Mucosa of descending colon (tissue), 3 donors: ENCODE results near the gene DDAH1. TPM values are rescaled to one million over a fixed set of nuclear protein-coding genes. Genes with fewer than 3 reads are reported as not detected.

ENCODE experiments used
- ATAC-seq: fragments of 200-7000 bp; cut with Tn5 transposase; one replicate; pipeline ENCODE4 v1.9.1; 2020; ENCODE audit warnings: mild to moderate bottlenecking, moderate library complexity
- DNase-seq, 3 donors: peaks; one replicate each; pipeline ENCODE4 v3.0.0-alpha.2; 2020
- H3K36me3 ChIP-seq: fragments of 200-600 bp; one replicate; pipeline ENCODE4 v1.8.0; 2021; ENCODE audit warnings: low read depth, mild to moderate bottlenecking
- H3K4me1 ChIP-seq: fragments of 200-600 bp; one replicate; pipeline ENCODE4 v1.8.0; 2021; ENCODE audit warnings: low read depth, mild to moderate bottlenecking
- H3K4me3 ChIP-seq: fragments of 200-600 bp; one replicate; pipeline ENCODE4 v1.8.0; 2021; ENCODE audit warnings: mild to moderate bottlenecking
- H3K9me3 ChIP-seq: fragments of 200-600 bp; one replicate; pipeline ENCODE4 v1.8.0; 2021; ENCODE audit warnings: mild to moderate bottlenecking
- intact Hi-C, 2 donors: fragments of 100-400 bp; cut with DNase I in 1 of 2; cut with micrococcal nuclease in 1 of 2; formaldehyde crosslinking; loops; one replicate each; pipeline versions ENCODE4 v1.11.0 to v1.11.1; 2022; cut with DNase I, micrococcal nuclease
- total RNA-seq, 3 donors: library from RNA; stranded (reverse); fragmentation: NEBNext Ultra II Directional in 2 of 3; extraction: Animal tissue kit (Norgen Biotek cat#: 25700) in 2 of 3; gene quantifications; one replicate each; pipeline versions ENCODE4 v1.2.1 to v1.2.4, GENCODE V29; 2021 to 2023
- TF ChIP-seq, protein P1 (sequence below): fragments of 200-600 bp; IDR thresholded peaks from one replicate; pipeline ENCODE4 v1.8.0; 2022; ENCODE audit warnings: antibody characterized with exemption, mild to moderate bottlenecking
- donor health status: DM: no; HTN: no; CAD: no; lungs with moderate emphysema.
- donor health status: DM: no; HTN: no; CAD: no.
- donor health status: DM: no; HTN: yes; CAD: no.

Gene DDAH1
- total RNA-seq, 3 donors from 2014 or later = 45.9 to 86.3 (median 74.1) TPM

DNA sequence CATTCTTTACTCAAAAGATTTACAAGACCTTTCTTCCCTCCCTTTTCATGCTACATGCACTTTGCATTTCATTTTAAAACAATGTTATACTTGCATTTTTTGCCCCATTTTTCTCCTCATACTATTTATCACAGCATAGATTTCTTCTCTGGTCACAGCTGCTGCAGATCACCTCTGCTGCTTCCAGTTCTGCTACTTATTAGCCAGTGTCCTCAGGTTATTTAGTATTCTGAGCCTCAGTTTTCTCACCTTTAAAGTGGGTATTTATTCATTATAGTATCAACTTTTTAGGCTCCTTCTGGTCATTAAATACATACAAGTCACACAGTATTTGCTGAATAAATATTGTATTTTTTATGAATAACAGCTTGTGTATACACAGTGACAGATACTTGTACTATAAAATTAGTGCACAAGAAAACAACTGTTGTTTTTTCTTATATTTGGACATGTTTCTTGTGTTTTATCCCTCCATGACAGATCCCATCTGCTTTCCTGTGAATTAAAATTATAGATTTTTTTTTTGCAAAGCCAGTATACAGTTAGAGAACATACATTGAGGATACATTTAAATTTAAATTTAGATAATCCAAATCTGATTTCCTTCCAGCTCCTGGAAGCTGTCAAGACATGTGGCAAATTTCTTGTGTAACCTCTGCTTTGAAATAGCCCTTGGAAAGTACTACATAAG, 103.2 kb downstream of the DDAH1 start:
- no peak for DNase-seq
- ATAC-seq = no peak
- TF ChIP-seq, protein P1, sequence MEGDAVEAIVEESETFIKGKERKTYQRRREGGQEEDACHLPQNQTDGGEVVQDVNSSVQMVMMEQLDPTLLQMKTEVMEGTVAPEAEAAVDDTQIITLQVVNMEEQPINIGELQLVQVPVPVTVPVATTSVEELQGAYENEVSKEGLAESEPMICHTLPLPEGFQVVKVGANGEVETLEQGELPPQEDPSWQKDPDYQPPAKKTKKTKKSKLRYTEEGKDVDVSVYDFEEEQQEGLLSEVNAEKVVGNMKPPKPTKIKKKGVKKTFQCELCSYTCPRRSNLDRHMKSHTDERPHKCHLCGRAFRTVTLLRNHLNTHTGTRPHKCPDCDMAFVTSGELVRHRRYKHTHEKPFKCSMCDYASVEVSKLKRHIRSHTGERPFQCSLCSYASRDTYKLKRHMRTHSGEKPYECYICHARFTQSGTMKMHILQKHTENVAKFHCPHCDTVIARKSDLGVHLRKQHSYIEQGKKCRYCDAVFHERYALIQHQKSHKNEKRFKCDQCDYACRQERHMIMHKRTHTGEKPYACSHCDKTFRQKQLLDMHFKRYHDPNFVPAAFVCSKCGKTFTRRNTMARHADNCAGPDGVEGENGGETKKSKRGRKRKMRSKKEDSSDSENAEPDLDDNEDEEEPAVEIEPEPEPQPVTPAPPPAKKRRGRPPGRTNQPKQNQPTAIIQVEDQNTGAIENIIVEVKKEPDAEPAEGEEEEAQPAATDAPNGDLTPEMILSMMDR = no peak
- intact Hi-C loops = no loop called here
- Histone ChIP-seq H3K36me3 (no peaks in the 10 kb centered on the region), H3K4me3 (no peak overlapping the region), H3K4me1 (no peaks in the 10 kb centered on the region), H3K9me3 (no peaks in the 10 kb centered on the region)

DNA sequence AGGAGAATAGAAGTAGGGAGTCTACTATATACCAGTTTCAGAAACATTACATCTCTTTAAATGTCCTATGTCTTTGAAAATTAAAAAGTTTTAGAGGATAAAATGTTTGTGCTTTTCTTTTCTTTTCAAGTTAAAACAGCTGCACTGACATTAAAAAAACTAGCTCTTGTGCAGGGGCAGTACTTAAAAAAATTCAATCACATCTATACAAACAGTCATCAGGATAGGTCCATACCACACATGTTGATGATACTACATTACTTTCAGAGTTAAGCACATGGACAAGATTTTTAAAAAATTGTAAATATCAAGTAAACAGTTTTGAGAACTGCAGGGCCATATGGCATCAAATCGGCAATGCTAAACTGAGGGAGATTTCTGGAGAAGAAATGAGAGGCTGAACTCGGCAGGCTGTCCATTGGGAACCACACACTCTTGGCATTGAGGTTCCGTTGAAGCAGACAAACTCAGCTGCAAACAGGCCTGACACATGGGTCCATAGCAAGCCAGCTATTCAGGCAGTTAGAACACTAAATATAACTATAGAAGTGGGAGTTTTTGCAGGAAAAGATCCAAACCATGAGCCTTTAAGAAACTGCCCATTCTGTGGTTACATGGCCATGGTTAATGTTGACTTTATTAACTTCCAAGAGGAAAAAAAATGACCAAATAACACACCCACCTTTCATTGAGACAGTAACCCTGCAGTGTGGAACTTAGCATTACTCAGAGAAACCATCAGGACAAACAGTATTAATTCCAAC, 104.0 kb downstream of the DDAH1 start:
- intact Hi-C loops = no loop called here
- DNase-seq (no peak), ATAC-seq (no peak)

DNA sequence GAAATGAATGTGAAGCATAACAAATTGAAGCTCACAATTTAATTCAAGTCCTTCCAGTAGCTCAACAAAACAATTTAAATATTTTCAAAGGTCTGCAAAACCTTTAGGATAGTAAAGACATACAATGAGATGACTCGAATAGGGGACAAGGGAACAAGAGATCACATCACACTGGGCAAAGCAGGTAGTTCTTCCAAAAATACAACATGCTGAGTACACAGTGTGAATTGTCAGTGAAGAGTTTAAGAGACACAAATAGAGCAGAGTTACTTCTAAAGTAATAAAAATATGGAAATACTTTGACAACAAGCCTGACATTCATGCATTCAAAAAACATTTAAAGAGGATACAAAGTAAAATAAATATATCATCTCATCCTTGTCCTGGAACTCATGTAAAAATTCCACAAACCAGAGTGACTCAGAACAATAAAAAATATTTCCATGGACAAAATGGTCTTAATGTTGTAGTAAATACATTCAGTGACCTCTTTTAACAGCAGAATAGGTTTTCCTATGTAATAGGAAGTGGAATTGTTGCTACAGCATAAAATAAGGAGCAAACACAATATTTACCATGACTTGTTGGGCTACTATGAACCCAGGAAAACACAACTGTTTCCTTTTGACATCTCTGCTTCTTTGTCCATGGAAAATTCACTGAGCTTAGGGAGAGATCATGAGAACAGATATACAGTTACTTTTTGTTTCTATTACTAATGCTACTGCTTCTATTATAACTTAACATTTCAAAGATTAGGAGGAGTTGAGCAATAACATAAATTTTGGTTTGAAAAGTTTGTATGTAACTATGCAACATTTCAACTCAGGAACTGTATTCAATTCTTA, 104.9 kb downstream of the DDAH1 start:
- intact Hi-C loops = no loop called here
- H3K4me1 ChIP-seq = no peaks in the 10 kb centered on the region
- ATAC-seq = no peak
- TF ChIP-seq, protein P1 = no peak
- no peak for DNase-seq
- no peak overlapping the region for H3K4me3 ChIP-seq
- H3K9me3 ChIP-seq = no peaks in the 10 kb centered on the region
- H3K36me3 ChIP-seq = no peaks in the 10 kb centered on the region

More for the DNA sequence above, 104.0 kb downstream of the DDAH1 start:
- Histone ChIP-seq H3K9me3 (no peaks in the 10 kb centered on the region), H3K36me3 (no peaks in the 10 kb centered on the region), H3K4me1 (no peaks in the 10 kb centered on the region), H3K4me3 (no peak overlapping the region)
- TF ChIP-seq, protein P1 = no peak

DNA sequence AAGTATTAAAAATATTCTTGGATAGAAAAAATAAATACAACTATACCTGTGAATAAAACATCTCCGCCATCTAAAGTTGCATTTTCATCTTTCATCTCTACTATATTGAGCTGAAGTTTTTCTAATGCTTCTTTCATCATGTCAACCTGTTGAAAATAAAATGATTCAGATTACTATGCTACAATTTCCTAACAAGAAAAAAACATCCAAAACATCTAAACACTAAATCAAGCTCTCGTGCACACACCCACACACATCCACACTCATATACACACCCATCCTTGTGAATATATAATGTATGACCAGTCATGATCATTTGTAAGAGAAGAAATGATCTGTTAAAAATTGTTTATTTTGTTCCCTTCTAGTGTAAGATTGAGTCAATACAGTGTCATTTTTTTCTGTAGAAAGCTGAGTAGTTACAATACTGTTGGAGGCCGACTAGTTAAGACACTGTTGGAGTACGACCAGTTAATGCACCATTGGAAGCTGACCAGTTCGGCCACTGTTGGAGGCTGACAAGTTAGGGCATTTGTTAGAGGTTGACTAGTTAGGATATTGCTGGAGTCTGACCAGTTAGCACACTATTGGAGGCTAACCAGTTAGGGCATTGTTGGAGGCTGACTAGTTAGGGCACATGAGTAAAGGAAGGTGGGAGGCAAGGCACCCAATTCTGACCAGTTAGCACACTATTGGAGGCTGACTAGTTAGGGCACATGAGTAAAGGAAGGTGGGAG, 106.1 kb downstream of the DDAH1 start:
- Histone ChIP-seq H3K4me3 (no peak overlapping the region), H3K4me1 (no peaks in the 10 kb centered on the region), H3K36me3 (no peaks in the 10 kb centered on the region), H3K9me3 (no peaks in the 10 kb centered on the region)
- intact Hi-C loops = no loop called here
- DNase-seq (no peak), ATAC-seq (no peak)
- TF ChIP-seq, protein P1 = no peak

DNA sequence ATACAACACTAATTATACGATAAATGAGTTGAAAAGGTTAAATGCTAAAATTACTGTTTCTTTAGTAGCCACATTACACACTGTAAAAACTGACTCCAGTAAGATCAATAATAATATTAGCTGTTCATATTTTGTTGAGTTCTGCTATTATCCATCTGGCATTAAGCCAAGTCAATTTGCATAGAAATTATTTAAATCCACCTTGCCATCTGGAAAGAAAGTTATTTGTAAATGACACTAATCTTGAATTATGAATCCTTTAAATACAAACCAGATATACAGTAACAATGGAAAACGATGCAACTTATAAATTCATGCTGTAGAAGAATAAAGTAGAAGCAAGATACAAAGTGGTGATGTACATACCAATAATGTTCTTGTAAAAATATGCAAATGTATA, 107.1 kb downstream of the DDAH1 start:
- Histone ChIP-seq H3K9me3 (no peaks in the 10 kb centered on the region), H3K36me3 (no peaks in the 10 kb centered on the region), H3K4me1 (no peaks in the 10 kb centered on the region), H3K4me3 (no peak overlapping the region)
- TF ChIP-seq, protein P1 = no peak
- DNase-seq = no peak
- ATAC-seq = no peak
- intact Hi-C loops = no loop called here
